ENCODE measurements around the gene TBC1D8.

TBC1D8 gene

DNA sequence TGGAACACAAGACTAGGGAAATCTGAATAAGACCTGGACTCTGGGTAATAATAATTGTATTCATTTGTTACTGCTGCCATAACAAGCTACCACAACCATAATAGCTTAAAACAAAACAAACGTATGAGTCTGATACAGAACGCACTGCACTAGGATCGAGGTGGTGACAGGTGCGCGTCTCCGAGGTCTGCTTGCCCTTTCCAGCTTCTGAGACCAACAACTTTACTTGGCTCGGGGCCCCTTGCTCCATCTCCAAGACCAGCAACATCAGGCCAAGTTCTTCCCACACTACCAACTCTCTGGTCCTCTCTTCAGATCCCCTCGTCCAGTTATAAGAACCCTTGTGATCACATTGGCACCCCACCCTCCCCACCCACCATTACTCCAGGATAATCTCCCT is 42.8 kb downstream of the TBC1D8 start:
- TF ChIP-seq, protein P1, sequence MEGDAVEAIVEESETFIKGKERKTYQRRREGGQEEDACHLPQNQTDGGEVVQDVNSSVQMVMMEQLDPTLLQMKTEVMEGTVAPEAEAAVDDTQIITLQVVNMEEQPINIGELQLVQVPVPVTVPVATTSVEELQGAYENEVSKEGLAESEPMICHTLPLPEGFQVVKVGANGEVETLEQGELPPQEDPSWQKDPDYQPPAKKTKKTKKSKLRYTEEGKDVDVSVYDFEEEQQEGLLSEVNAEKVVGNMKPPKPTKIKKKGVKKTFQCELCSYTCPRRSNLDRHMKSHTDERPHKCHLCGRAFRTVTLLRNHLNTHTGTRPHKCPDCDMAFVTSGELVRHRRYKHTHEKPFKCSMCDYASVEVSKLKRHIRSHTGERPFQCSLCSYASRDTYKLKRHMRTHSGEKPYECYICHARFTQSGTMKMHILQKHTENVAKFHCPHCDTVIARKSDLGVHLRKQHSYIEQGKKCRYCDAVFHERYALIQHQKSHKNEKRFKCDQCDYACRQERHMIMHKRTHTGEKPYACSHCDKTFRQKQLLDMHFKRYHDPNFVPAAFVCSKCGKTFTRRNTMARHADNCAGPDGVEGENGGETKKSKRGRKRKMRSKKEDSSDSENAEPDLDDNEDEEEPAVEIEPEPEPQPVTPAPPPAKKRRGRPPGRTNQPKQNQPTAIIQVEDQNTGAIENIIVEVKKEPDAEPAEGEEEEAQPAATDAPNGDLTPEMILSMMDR (IDR thresholded peaks at IDR 0.05; ENCODE audit: insufficient read depth, low read depth, low read length, missing control alignments), result no peak
- H3K4me3 ChIP-seq (ENCODE audit: low read length), result no peak overlapping the region
- no peak for DNase-seq (ENCODE audit: low read depth)

- DNase-seq (ENCODE audit: low read depth), result no peak
- H3K4me3 ChIP-seq (ENCODE audit: low read length), result no peak overlapping the region
- TF ChIP-seq, protein P1 (IDR thresholded peaks at IDR 0.05; ENCODE audit: insufficient read depth, low read depth, low read length, missing control alignments), result no peak
These were observed 43.9 kb downstream of the TBC1D8 start for GRCh38 chr2:101107241-101107640.

- TF ChIP-seq, protein P1 (IDR thresholded peaks at IDR 0.05; ENCODE audit: insufficient read depth, low read depth, low read length, missing control alignments), result no peak
- DNase-seq (ENCODE audit: low read depth), result no peak
- no peak overlapping the region for H3K4me3 ChIP-seq (ENCODE audit: low read length)
These were observed 44.6 kb downstream of the TBC1D8 start for GRCh38 chr2:101106453-101107181.

DNA sequence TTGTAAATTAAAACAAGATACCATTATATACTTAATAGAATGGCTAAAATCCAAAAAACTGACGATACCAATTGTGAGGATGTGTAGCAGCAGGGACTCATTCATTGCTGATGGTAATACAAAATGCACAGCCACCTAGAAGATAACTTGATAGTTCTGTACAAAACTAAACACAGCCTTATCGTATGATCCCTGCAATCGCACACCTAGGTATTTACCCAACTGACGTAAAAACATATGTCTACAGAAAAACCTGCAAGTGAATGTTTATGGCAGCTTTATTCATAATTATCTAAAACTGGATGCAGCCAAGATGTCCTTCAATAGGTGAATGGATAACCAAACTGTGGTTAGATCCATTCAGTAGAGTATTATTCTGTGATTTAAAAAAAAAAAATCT is 45.5 kb downstream of the TBC1D8 start:
- no peak overlapping the region for H3K4me3 ChIP-seq (ENCODE audit: low read length)
- TF ChIP-seq, protein P1 (IDR thresholded peaks at IDR 0.05; ENCODE audit: insufficient read depth, low read depth, low read length, missing control alignments), result no peak
- no peak for DNase-seq (ENCODE audit: low read depth)

DNA sequence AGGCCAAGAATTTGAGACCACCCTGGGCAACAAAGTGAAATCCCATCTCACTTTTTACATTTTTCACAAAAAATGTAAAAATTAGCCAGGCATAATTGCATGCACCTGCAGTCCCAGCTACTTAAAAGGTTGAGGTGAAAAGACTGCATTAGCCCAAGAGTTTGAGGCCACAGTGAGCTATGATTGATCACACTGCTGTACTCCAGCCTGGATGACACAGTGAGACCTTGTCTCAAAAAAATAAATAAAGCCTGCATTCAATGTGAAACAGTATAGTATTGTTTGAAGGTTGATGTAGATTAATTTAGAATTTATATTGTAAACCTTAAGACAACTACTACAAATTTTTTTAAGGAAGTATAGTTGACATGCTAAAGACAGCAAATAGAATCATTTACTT is 53.5 kb downstream of the TBC1D8 start:
- TF ChIP-seq, protein P1 (IDR thresholded peaks at IDR 0.05; ENCODE audit: insufficient read depth, low read depth, low read length, missing control alignments), result no peak
- DNase-seq (ENCODE audit: low read depth), result no peak
- H3K4me3 ChIP-seq (ENCODE audit: low read length), result no peak overlapping the region

- TF ChIP-seq, protein P1 (IDR thresholded peaks at IDR 0.05; ENCODE audit: insufficient read depth, low read depth, low read length, missing control alignments), result no peak
- DNase-seq (ENCODE audit: low read depth), result no peak
- H3K4me3 ChIP-seq (ENCODE audit: low read length), result no peak overlapping the region
These were observed 54.5 kb downstream of the TBC1D8 start for GRCh38 chr2:101096619-101097142.

- TF ChIP-seq, protein P1 (IDR thresholded peaks at IDR 0.05; ENCODE audit: insufficient read depth, low read depth, low read length, missing control alignments), result no peak
- DNase-seq (ENCODE audit: low read depth), result no peak
These were observed 56.8 kb downstream of the TBC1D8 start for GRCh38 chr2:101094351-101094750.

More at GRCh38 chr2:101094351-101094750, 56.8 kb downstream of the TBC1D8 start:
- no peak overlapping the region for H3K4me3 ChIP-seq (ENCODE audit: low read length)

Data from epithelial cell of esophagus (primary cell).